T-cell (primary cell): ENCODE data around the gene KIF4B. TPM values are rescaled to one million over a fixed set of nuclear protein-coding genes. Genes with fewer than 3 reads are reported as not detected.
"Not testable (repeated sequence)": the region's sequence is repeated elsewhere in the genome, so short reads cannot be mapped to it uniquely, and the experiment has no call there.

Source experiments
- ATAC-seq, 4 experiments: fragments of 200-7000 bp in 3 of 4; fragments of 150-1000 bp in 1 of 4; cut with Tn5 transposase; replicated peaks in 1 of 4; 1 replicate in 3 of 4; 2 replicates in 1 of 4; pipeline ENCODE4 v1.10.0; 2021; ENCODE audit warnings: moderate library complexity in 3 of 4, mild to moderate bottlenecking in 2 of 4, moderate number of reproducible peaks in 1 of 4
- CTCF ChIA-PET, 2 donors: fragments of 300-600 bp; sonication (Branson Sonifier 250); formaldehyde crosslinking; loops; one replicate each; lab custom pipeline; 2022; ENCODE audit warnings: antibody characterized with exemption in 2 of 2; lab: Charles Lee
- POLR2A ChIA-PET, 2 donors: fragments of 300-600 bp; sonication (Branson Sonifier 250); formaldehyde crosslinking; loops; one replicate each; lab custom pipeline; 2022; ENCODE audit warnings: antibody characterized with exemption in 2 of 2; lab: Charles Lee
- DNase-seq, 35 experiments: peaks; one replicate each; pipeline versions ENCODE4 v3.0.0 to v3.0.0-alpha.2; 2013 to 2023
- H3K27ac ChIP-seq: one replicate; pipeline ENCODE4 v1.5.1; 2013; ENCODE audit warnings: low read length
- H3K27me3 ChIP-seq, 2 experiments: replicated peaks in 1 of 2; 1 replicate in 1 of 2; 2 replicates in 1 of 2; pipeline versions ENCODE4 v1.6.1 to v1.7.0; 2013; ENCODE audit warnings: low read length in 1 of 2, mixed read lengths in 1 of 2; ENCODE audit not compliant: control insufficient read depth in 2 of 2, insufficient read depth in 2 of 2; ENCODE audit errors: extremely low read depth in 1 of 2
- H3K36me3 ChIP-seq, 2 donors: 1 replicate in 1 of 2; 2 replicates in 1 of 2; pipeline versions ENCODE4 v1.6.1 to v1.7.0; 2013; ENCODE audit warnings: low read length in 1 of 2; ENCODE audit not compliant: control insufficient read depth in 2 of 2, insufficient read depth in 1 of 2; ENCODE audit errors: extremely low read depth in 1 of 2
- H3K4me1 ChIP-seq, 2 experiments: 1 replicate in 1 of 2; 2 replicates in 1 of 2; pipeline versions ENCODE4 v1.6.1 to v1.7.0; 2013; ENCODE audit warnings: low read length in 2 of 2, mixed read lengths in 1 of 2; ENCODE audit not compliant: insufficient read depth in 2 of 2, control insufficient read depth in 1 of 2; ENCODE audit errors: extremely low read depth in 1 of 2
- H3K4me3 ChIP-seq, 2 donors: 1 replicate in 1 of 2; 2 replicates in 1 of 2; pipeline versions ENCODE4 v1.5.1 to v1.7.0; 2013; ENCODE audit warnings: mild to moderate bottlenecking in 2 of 2, low read length in 1 of 2, moderate library complexity in 1 of 2; ENCODE audit not compliant: control insufficient read depth in 1 of 2; ENCODE audit errors: extremely low read depth in 1 of 2
- H3K9me3 ChIP-seq: 2 replicates; pipeline ENCODE4 v1.7.0; 2013
- H3K27ac Mint-ChIP-seq, 2 donors: one replicate each; pipeline ENCODE4 v1.8.0; 2020 to 2021; ENCODE audit warnings: mild to moderate bottlenecking in 2 of 2, mixed read lengths in 2 of 2
- H3K27me3 Mint-ChIP-seq, 2 donors: one replicate each; pipeline ENCODE4 v1.8.0; 2021 to 2022; ENCODE audit warnings: mixed read lengths in 2 of 2
- H3K36me3 Mint-ChIP-seq: one replicate; pipeline ENCODE4 v1.8.0; 2021; ENCODE audit warnings: mixed read lengths
- H3K4me1 Mint-ChIP-seq, 3 donors: one replicate each; pipeline ENCODE4 v1.8.0; 2020 to 2022; ENCODE audit warnings: mixed read lengths in 3 of 3, mild to moderate bottlenecking in 1 of 3
- H3K4me3 Mint-ChIP-seq, 3 donors: one replicate each; pipeline ENCODE4 v1.8.0; 2020 to 2022; ENCODE audit warnings: mild to moderate bottlenecking in 3 of 3, mixed read lengths in 3 of 3, moderate library complexity in 3 of 3
- H3K9me3 Mint-ChIP-seq, 3 donors: one replicate each; pipeline ENCODE4 v1.8.0; 2020 to 2022; ENCODE audit warnings: mixed read lengths in 3 of 3
- WGBS: methylation state at CpG from one replicate; pipeline ENCODE4 v1.1.5; 2013; ENCODE audit warnings: missing lambda C conversion rate; ENCODE audit not compliant: insufficient coverage; 5-methylcytosine and 5-hydroxymethylcytosine counted together
- total RNA-seq, 35 experiments: library from RNA in 6 of 35; stranded (reverse) in 6 of 35; fragments of 120-200 nt in 1 of 35; gene quantifications; one replicate each; pipeline versions ENCODE4 v1.2.1 to v1.2.4 and lab custom pipeline; 2013 to 2026

Gene KIF4B
- total RNA-seq, 5 donors from 2014 or later (not counting 1 experiment from before 2014, with no cell fraction given): not detected

DNA sequence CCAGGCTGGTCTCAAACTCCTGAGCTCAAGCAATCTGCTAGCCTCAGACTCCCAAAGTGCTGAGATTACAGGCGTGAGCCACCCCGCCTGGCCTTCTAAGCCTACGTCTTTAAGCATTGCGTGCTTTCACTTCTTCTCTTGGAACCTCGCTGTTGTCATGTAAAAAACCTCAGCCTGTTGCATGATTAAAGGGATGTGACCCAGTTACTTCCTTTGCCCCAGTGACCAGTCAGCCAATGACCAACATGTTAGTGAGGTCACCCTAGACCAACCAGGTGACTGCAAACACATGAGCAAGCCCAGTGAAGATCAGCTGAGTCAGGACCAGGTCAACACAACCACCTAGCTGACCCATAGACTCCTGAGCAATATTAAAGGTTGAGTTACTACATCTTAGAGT lies 10.5 kb downstream of the KIF4B start:
- Mint-ChIP-seq H3K4me1 (no peaks in the 10 kb centered on the region), H3K27ac (no peak overlapping the region), H3K4me3 (no peak overlapping the region), H3K9me3 (peaks cover 7 to 10% (median 9%) of the 10 kb centered on the region in 3 donors), H3K36me3 (no peaks in the 10 kb centered on the region), H3K27me3 (peaks cover 8 to 22% of the 10 kb centered on the region in 2 donors)
- Histone ChIP-seq H3K4me1 (no peaks in the 10 kb centered on the region), H3K27ac (no peak overlapping the region), H3K27me3 (peaks cover 0 to 8% of the 10 kb centered on the region in 2 experiments), H3K36me3 (no peaks in the 10 kb centered on the region), H3K4me3 (no peak overlapping the region), H3K9me3 (no peaks in the 10 kb centered on the region)
- ChIA-PET POLR2A (interaction anchor here in 1 of 2 donors (0.6 kb wide), 1 partner anchor 36 kb away, joined by 6 read pairs; no protein-coding TSS in a partner anchor), CTCF (interaction anchor here in 1 of 2 donors (0.6 kb wide), 1 partner anchor 413 kb away, joined by 7 read pairs; no protein-coding TSS in a partner anchor)
- 74% methylated on average over 5 of the region's 5 CpGs for WGBS
- ATAC-seq (no peak), DNase-seq (no peak)

DNA sequence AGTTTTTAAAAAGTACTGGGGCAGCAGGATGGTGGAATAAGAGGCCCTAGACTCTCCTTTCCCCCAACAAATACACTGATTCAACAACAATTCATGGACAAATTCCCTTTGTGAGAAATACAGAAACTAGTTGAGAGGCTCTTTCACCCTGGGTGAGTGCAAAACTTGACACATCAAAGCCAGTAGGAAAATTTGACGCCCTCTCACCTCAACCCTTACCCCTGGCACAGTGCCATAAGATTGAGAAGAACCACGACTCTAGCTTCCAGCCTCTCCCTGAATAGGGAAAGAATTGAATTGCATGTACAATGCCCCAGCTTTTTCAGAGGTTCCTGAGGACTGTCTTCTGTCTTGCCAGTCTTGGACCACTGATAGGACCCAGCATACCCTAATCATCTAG lies 12.3 kb downstream of the KIF4B start:
- no peak overlapping the region for H3K4me3 ChIP-seq
- H3K36me3 Mint-ChIP-seq: no peaks in the 10 kb centered on the region
- ATAC-seq (no peak), DNase-seq (no peak)
- peaks cover 7 to 12% (median 11%) of the 10 kb centered on the region in 3 donors for H3K9me3 Mint-ChIP-seq
- peaks cover 8 to 20% of the 10 kb centered on the region in 2 donors for H3K27me3 Mint-ChIP-seq
- H3K36me3 ChIP-seq: no peaks in the 10 kb centered on the region
- no peaks in the 10 kb centered on the region for H3K4me1 ChIP-seq
- no peak overlapping the region for H3K27ac Mint-ChIP-seq
- ChIA-PET POLR2A (no interaction called here), CTCF (no interaction called here)
- H3K27me3 ChIP-seq: no peaks in the 10 kb centered on the region
- H3K9me3 ChIP-seq: no peaks in the 10 kb centered on the region
- no CpG with 5 or more reads among the region's 2 CpGs for WGBS
- no peak overlapping the region for H3K4me3 Mint-ChIP-seq
- no peak overlapping the region for H3K27ac ChIP-seq
- no peaks in the 10 kb centered on the region for H3K4me1 Mint-ChIP-seq

DNA sequence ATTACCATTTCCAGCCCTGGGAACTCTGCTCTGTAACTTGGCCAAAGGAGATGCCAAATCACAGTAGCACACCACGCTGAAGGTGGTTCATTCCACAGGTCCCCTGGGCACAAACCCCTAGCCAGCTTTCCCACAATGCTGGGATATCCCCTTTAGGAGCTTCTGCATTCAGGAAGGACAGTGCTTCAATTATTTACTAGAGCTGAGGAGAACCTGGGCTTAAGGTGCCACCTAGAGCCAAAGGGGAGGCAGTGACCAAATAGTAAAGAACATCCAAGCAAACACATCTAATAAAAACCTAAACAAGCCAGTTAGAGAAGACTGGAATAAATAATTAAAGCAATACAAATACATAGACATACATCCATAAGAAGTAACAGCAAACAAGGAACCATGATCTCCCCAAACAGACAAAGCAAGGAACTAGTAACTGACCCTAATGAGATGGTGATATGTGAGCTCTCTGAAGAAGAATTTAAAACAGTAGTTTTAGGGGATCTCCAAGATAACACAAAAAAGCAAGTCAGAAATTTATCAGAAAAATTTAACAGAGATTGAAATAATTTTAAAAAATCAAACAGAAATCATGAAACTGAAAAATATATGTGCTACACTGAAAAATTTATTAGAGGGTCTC lies 14.6 kb downstream of the KIF4B start:
- ChIA-PET CTCF (no interaction called here), POLR2A (no interaction called here)
- no peak overlapping the region for H3K4me3 Mint-ChIP-seq
- no peaks in the 10 kb centered on the region for H3K36me3 Mint-ChIP-seq
- 25% methylated on average over 1 of the region's 1 CpG for WGBS
- Histone ChIP-seq H3K27ac (no peak overlapping the region), H3K9me3 (no peaks in the 10 kb centered on the region), H3K36me3 (no peaks in the 10 kb centered on the region), H3K4me1 (no peaks in the 10 kb centered on the region), H3K4me3 (no peak overlapping the region), H3K27me3 (no peaks in the 10 kb centered on the region)
- DNase-seq: no peak
- H3K27ac Mint-ChIP-seq: no peak overlapping the region
- peaks cover 8 to 16% of the 10 kb centered on the region in 2 donors for H3K27me3 Mint-ChIP-seq
- ATAC-seq: no peak
- H3K4me1 Mint-ChIP-seq: no peaks in the 10 kb centered on the region
- H3K9me3 Mint-ChIP-seq: peaks cover 7 to 12% (median 11%) of the 10 kb centered on the region in 3 donors

DNA sequence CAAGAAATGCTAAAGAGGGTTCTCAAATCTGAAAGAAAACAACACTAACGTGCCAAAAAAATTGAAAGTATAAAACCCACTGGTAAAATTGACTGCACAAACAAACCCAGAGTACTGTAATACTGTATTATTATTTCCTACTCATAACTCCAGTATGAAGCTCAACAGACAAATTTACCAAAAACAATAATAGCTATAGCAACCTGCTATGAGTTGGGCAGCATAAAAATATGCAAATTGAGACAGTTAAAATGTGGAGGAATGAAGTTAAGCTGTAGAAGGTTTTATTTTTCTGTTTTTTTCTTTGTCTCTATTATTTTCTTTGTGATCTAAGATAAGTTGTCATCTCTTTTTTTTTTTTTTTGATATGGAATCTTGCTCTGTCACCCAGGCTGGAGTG lies 15.7 kb downstream of the KIF4B start:
- H3K4me1 Mint-ChIP-seq: no peaks in the 10 kb centered on the region
- Histone ChIP-seq H3K27ac (no peak overlapping the region), H3K9me3 (no peaks in the 10 kb centered on the region), H3K4me1 (no peaks in the 10 kb centered on the region), H3K27me3 (no peaks in the 10 kb centered on the region), H3K36me3 (no peaks in the 10 kb centered on the region), H3K4me3 (no peak overlapping the region)
- no peak overlapping the region for H3K27ac Mint-ChIP-seq
- DNase-seq (no peak), ATAC-seq (no peak)
- CTCF ChIA-PET: no interaction called here
- peaks cover 7 to 12% (median 11%) of the 10 kb centered on the region in 3 donors for H3K9me3 Mint-ChIP-seq
- no peak overlapping the region for H3K4me3 Mint-ChIP-seq
- no peaks in the 10 kb centered on the region for H3K36me3 Mint-ChIP-seq
- POLR2A ChIA-PET: interaction anchor here in 1 of 2 donors (0.7 kb wide), 1 partner anchor 643 kb away, joined by 5 read pairs; no protein-coding TSS in a partner anchor
- peaks cover 5 to 13% of the 10 kb centered on the region in 2 donors for H3K27me3 Mint-ChIP-seq
- no CpG with 5 or more reads among the region's 1 CpG for WGBS

DNA sequence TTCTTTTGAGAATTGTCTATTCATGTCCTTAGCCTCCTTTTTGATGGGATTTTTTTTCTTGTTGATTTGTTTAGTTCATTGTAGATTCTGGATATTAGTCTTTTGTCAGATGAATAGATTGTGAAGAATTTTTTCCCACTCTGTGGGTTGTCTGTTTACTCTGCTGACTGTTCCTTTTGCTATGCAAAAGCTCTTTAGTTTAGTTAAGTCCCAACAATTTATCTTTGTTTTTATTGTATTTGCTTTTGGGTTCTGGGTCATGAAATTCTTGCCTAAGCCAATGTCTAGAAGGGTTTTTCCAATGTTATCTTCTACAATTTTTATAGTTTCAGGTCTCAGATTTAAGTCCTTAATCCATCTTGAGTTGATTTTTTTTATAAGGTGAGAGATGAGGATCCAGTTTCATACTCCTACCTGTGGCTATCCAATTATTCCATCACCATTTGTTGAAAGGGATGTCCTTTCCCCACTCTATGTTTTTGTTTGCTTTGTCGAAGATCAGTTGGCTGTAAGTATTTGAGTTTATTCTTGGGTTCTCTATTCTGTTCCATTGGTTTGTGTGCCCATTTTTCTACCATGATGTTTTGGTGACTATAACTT lies 20.7 kb downstream of the KIF4B start:
- H3K36me3 Mint-ChIP-seq, ATAC-seq, H3K27ac Mint-ChIP-seq, H3K4me3 ChIP-seq, POLR2A ChIA-PET, CTCF ChIA-PET, H3K27me3 ChIP-seq, H3K9me3 ChIP-seq, H3K4me3 Mint-ChIP-seq, H3K9me3 Mint-ChIP-seq, H3K4me1 Mint-ChIP-seq, H3K27ac ChIP-seq, H3K36me3 ChIP-seq, H3K4me1 ChIP-seq, DNase-seq: not testable (repeated sequence)
- H3K27me3 Mint-ChIP-seq: peaks cover 10 to 17% of the 10 kb centered on the region in 2 donors
- WGBS: no CpG with 5 or more reads among the region's 1 CpG

DNA sequence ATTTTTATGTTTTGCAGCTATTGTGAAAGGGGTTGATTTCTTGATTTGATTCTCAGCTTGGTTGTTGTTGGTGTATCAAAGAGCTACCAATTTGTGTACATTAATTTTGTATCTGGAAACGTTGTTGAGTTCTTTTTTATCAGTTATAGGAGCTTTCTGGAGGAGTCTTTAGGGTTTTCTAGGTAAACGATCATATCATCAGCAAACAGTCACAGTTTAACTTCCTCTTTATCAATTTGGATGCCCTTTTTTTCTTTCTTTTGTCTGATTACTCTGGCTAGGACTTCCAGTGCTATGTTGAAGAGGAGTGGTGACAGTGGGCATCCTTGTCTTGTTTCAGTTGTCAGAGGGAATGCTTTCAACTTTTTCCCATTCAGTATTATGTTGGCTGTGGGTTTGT lies 21.5 kb downstream of the KIF4B start:
- WGBS: no CpG with 5 or more reads among the region's 2 CpGs
- H3K9me3 ChIP-seq, DNase-seq, H3K36me3 ChIP-seq, H3K36me3 Mint-ChIP-seq, H3K27ac ChIP-seq, H3K4me1 ChIP-seq, H3K4me1 Mint-ChIP-seq, H3K9me3 Mint-ChIP-seq, H3K27ac Mint-ChIP-seq, H3K27me3 ChIP-seq, H3K4me3 Mint-ChIP-seq, CTCF ChIA-PET, H3K4me3 ChIP-seq, ATAC-seq, POLR2A ChIA-PET: not testable (repeated sequence)
- H3K27me3 Mint-ChIP-seq: peaks cover 10 to 17% of the 10 kb centered on the region in 2 donors
